ENCODE measurements around the gene C14orf93. TPM values are rescaled to one million over a fixed set of nuclear protein-coding genes. Genes with fewer than 3 reads are reported as not detected.

Gene C14orf93
- total and polyA plus RNA-seq, 9 of the 15 experiments (the other 6 are each of a cell fraction or from before 2014, with no cell fraction given), result 2.2 to 22.4 (median 16.1) TPM

DNA sequence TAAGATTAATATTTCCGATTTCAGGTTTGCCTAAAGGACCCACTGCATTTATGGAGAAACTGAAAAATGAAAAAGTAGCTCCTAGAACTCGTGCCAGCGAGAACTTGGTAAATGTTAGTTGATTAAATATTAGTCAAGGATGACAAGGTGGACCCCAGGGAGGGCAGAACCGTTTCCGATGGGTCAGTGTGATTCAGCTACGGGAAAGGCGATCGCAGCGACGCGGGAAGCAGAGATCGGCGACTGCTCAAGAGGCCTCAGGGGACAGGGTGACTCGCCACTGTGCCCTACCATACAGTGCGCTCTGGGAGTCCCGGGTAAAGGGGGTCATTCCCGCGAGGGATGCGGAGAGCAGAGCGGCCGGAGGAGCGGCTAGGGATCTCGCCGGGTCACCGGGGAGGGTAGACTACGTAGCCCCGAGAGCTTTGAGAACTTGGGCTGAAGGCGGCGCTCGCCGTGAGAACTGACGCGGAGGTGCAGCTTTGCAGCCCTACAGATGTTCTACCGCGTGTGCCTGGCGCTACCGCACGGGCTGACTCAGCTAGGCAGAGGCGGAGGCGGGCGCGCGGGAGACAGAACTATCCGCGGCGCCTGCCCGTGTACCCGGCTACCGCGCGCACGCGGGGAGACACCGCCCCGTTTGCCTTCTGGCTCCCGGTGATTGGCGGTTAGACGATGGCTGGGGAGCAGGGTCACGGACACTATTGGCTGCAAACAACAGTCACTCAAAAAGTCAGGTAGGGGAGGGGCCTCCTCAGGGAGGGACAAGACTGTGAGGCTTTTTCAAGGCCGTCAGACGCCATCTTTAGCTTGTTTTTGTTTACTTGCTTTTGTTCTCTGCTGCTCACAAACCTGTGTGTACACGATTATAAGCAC, 3.2 kb downstream of the C14orf93 start (continued):
- TF ChIP-seq, protein P1, sequence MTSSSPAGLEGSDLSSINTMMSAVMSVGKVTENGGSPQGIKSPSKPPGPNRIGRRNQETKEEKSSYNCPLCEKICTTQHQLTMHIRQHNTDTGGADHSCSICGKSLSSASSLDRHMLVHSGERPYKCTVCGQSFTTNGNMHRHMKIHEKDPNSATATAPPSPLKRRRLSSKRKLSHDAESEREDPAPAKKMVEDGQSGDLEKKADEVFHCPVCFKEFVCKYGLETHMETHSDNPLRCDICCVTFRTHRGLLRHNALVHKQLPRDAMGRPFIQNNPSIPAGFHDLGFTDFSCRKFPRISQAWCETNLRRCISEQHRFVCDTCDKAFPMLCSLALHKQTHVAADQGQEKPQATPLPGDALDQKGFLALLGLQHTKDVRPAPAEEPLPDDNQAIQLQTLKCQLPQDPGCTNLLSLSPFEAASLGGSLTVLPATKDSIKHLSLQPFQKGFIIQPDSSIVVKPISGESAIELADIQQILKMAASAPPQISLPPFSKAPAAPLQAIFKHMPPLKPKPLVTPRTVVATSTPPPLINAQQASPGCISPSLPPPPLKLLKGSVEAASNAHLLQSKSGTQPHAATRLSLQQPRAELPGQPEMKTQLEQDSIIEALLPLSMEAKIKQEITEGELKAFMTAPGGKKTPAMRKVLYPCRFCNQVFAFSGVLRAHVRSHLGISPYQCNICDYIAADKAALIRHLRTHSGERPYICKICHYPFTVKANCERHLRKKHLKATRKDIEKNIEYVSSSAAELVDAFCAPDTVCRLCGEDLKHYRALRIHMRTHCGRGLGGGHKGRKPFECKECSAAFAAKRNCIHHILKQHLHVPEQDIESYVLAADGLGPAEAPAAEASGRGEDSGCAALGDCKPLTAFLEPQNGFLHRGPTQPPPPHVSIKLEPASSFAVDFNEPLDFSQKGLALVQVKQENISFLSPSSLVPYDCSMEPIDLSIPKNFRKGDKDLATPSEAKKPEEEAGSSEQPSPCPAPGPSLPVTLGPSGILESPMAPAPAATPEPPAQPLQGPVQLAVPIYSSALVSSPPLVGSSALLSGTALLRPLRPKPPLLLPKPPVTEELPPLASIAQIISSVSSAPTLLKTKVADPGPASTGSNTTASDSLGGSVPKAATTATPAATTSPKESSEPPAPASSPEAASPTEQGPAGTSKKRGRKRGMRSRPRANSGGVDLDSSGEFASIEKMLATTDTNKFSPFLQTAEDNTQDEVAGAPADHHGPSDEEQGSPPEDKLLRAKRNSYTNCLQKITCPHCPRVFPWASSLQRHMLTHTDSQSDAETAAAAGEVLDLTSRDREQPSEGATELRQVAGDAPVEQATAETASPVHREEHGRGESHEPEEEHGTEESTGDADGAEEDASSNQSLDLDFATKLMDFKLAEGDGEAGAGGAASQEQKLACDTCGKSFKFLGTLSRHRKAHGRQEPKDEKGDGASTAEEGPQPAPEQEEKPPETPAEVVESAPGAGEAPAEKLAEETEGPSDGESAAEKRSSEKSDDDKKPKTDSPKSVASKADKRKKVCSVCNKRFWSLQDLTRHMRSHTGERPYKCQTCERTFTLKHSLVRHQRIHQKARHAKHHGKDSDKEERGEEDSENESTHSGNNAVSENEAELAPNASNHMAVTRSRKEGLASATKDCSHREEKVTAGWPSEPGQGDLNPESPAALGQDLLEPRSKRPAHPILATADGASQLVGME (CRISPR knock-in tag; IDR thresholded peaks at IDR 0.05), result 0 out of 2 replicates have a peak, but pooled peaks have one; percentile 52
- TF ChIP-seq POLR3G (IDR thresholded peaks at IDR 0.05; ENCODE audit: extremely low read depth, insufficient read length, insufficient replicate concordance), result no peak
- TF ChIP-seq, protein P2, sequence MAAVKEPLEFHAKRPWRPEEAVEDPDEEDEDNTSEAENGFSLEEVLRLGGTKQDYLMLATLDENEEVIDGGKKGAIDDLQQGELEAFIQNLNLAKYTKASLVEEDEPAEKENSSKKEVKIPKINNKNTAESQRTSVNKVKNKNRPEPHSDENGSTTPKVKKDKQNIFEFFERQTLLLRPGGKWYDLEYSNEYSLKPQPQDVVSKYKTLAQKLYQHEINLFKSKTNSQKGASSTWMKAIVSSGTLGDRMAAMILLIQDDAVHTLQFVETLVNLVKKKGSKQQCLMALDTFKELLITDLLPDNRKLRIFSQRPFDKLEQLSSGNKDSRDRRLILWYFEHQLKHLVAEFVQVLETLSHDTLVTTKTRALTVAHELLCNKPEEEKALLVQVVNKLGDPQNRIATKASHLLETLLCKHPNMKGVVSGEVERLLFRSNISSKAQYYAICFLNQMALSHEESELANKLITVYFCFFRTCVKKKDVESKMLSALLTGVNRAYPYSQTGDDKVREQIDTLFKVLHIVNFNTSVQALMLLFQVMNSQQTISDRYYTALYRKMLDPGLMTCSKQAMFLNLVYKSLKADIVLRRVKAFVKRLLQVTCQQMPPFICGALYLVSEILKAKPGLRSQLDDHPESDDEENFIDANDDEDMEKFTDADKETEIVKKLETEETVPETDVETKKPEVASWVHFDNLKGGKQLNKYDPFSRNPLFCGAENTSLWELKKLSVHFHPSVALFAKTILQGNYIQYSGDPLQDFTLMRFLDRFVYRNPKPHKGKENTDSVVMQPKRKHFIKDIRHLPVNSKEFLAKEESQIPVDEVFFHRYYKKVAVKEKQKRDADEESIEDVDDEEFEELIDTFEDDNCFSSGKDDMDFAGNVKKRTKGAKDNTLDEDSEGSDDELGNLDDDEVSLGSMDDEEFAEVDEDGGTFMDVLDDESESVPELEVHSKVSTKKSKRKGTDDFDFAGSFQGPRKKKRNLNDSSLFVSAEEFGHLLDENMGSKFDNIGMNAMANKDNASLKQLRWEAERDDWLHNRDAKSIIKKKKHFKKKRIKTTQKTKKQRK (IDR thresholded peaks at IDR 0.05; ENCODE audit: borderline replicate concordance, low read depth, low read length), result no peak
- TF ChIP-seq ZC3H4 (CRISPR knock-in tag; IDR thresholded peaks at IDR 0.05; ENCODE audit: borderline replicate concordance), result peak; percentile 96; the same call in 1 of the 2 replicates
- TF ChIP-seq ERF (CRISPR knock-in tag; IDR thresholded peaks at IDR 0.05), result no peak
- no peak for TF ChIP-seq MCM2 (IDR thresholded peaks at IDR 0.05; ENCODE audit: low read depth)
- no peak for TF ChIP-seq HLTF (IDR thresholded peaks at IDR 0.05)
- no peak for TF ChIP-seq ZNF717 (CRISPR knock-in tag; IDR thresholded peaks at IDR 0.05)
- TF ChIP-seq MTA2 (IDR thresholded peaks at IDR 0.05; ENCODE audit: low read depth), result 0 out of 2 replicates have a peak, but pooled peaks have one; percentile 25
- TF ChIP-seq HIVEP1 (CRISPR knock-in tag; IDR thresholded peaks at IDR 0.05), result no peak
- TF ChIP-seq BRD4 (IDR thresholded peaks at IDR 0.05), result 0 out of 2 replicates have a peak, but pooled peaks have one; percentile 9
- peak; percentile 74 for TF ChIP-seq ZNF316 (IDR thresholded peaks at IDR 0.05)
- TF ChIP-seq, protein P3, sequence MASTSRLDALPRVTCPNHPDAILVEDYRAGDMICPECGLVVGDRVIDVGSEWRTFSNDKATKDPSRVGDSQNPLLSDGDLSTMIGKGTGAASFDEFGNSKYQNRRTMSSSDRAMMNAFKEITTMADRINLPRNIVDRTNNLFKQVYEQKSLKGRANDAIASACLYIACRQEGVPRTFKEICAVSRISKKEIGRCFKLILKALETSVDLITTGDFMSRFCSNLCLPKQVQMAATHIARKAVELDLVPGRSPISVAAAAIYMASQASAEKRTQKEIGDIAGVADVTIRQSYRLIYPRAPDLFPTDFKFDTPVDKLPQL (IDR thresholded peaks at IDR 0.05; ENCODE audit: extremely low read depth, insufficient read length), result no peak
- TF ChIP-seq HMG20A (CRISPR knock-in tag; conservative IDR thresholded peaks at IDR 0.05), result no peak
- TF ChIP-seq U2AF1 (optimal IDR thresholded peaks at IDR 0.05; ENCODE audit: low read depth, low read length), result no peak
- TF ChIP-seq ZSCAN32 (CRISPR knock-in tag; IDR thresholded peaks at IDR 0.05), result no peak
- no peak for TF ChIP-seq ELF4 (CRISPR knock-in tag; IDR thresholded peaks at IDR 0.05)
- TF ChIP-seq ZC3H8 (IDR thresholded peaks at IDR 0.05), result no peak
